Natural killer cell (primary cell): ENCODE data around the gene C11orf54. TPM values are rescaled to one million over a fixed set of nuclear protein-coding genes. Genes with fewer than 3 reads are reported as not detected.

Experiments
- ATAC-seq, 3 donors: fragments of 150-1000 bp in 2 of 3; fragments of 200-7000 bp in 1 of 3; cut with Tn5 transposase; 1 replicate in 1 of 3; 2 replicates in 2 of 3; pipeline ENCODE4 v1.10.0; 2021; ENCODE audit warnings: mild to moderate bottlenecking in 2 of 3, moderate library complexity in 2 of 3
- DNase-seq, 2 donors: peaks; one replicate each; pipeline versions ENCODE4 v3.0.0 to v3.0.0-alpha.2; 2013 to 2021; ENCODE audit warnings: mixed read lengths in 1 of 2
- H3K27ac ChIP-seq: one replicate; pipeline ENCODE4 v1.5.1; 2013; ENCODE audit warnings: mild to moderate bottlenecking, low read length
- H3K27me3 ChIP-seq: one replicate; pipeline ENCODE4 v1.6.1; 2013; ENCODE audit warnings: low read length; ENCODE audit not compliant: control insufficient read depth, insufficient read depth
- H3K36me3 ChIP-seq: one replicate; pipeline ENCODE4 v1.6.1; 2013; ENCODE audit warnings: low read length; ENCODE audit not compliant: control insufficient read depth, insufficient read depth
- H3K4me1 ChIP-seq: one replicate; pipeline ENCODE4 v1.6.1; 2013; ENCODE audit warnings: low read length; ENCODE audit not compliant: control insufficient read depth, insufficient read depth
- H3K4me3 ChIP-seq: one replicate; pipeline ENCODE4 v1.5.1; 2013; ENCODE audit warnings: low read length
- H3K9me3 ChIP-seq: one replicate; pipeline ENCODE4 v1.6.1; 2013; ENCODE audit warnings: low read length; ENCODE audit not compliant: control insufficient read depth, insufficient read depth
- H3K27ac Mint-ChIP-seq, 2 donors: one replicate each; pipeline ENCODE4 v1.8.0; 2022; ENCODE audit warnings: mild to moderate bottlenecking in 2 of 2, mixed read lengths in 2 of 2, moderate library complexity in 1 of 2
- H3K27me3 Mint-ChIP-seq, 2 donors: one replicate each; pipeline ENCODE4 v1.8.0; 2022; ENCODE audit warnings: low read depth in 2 of 2, mixed read lengths in 2 of 2
- H3K36me3 Mint-ChIP-seq: one replicate; pipeline ENCODE4 v1.8.0; 2022; ENCODE audit warnings: mixed read lengths
- H3K4me1 Mint-ChIP-seq, 2 donors: one replicate each; pipeline ENCODE4 v1.8.0; 2022; ENCODE audit warnings: mixed read lengths in 2 of 2
- H3K4me3 Mint-ChIP-seq: one replicate; pipeline ENCODE4 v1.8.0; 2022; ENCODE audit warnings: mild to moderate bottlenecking, moderate library complexity, mixed read lengths
- H3K9me3 Mint-ChIP-seq, 2 donors: one replicate each; pipeline ENCODE4 v1.8.0; 2022; ENCODE audit warnings: mixed read lengths in 2 of 2
- CTCF ChIP-seq: fragments of 200-600 bp; IDR thresholded peaks from one replicate; pipeline ENCODE4 v1.8.0; 2022; ENCODE audit warnings: antibody characterized with exemption
- WGBS: methylation state at CpG from one replicate; pipeline ENCODE4 v1.1.7; 2013; ENCODE audit warnings: missing lambda C conversion rate; ENCODE audit not compliant: insufficient coverage; 5-methylcytosine and 5-hydroxymethylcytosine counted together
- intact Hi-C: fragments of 100-400 bp; cut with micrococcal nuclease; formaldehyde crosslinking; loops from one replicate; pipeline ENCODE4 v1.14.2; 2022
- total RNA-seq, 4 donors: library from RNA; stranded (reverse); fragments of 120-200 nt in 1 of 4; gene quantifications; one replicate each; pipeline versions ENCODE4 v1.2.3 to v1.2.4, GENCODE V29; 2013 to 2022

C11orf54 gene
- total RNA-seq, 3 donors from 2014 or later (not counting 1 experiment from before 2014, with no cell fraction given), result 15.5 to 25.0 (median 22.7) TPM

- Histone ChIP-seq H3K36me3 (peaks cover 71% of the 10 kb centered on the region), H3K27ac (no peak overlapping the region), H3K27me3 (no peaks in the 10 kb centered on the region), H3K9me3 (no peaks in the 10 kb centered on the region), H3K4me3 (no peak overlapping the region), H3K4me1 (no peaks in the 10 kb centered on the region)
- no peak for TF ChIP-seq CTCF
- peak overlapping the region in 1 of 2 donors; percentile 51 for H3K27ac Mint-ChIP-seq
- WGBS, result 100% methylated on average over 3 of the region's 3 CpGs
- no peaks in the 10 kb centered on the region for H3K9me3 Mint-ChIP-seq
- ATAC-seq (no peak), DNase-seq (no peak)
- H3K4me1 Mint-ChIP-seq, result peaks cover 12 to 14% of the 10 kb centered on the region in 2 donors
- H3K4me3 Mint-ChIP-seq, result no peak overlapping the region
- H3K36me3 Mint-ChIP-seq, result peaks cover 8% of the 10 kb centered on the region
- no peaks in the 10 kb centered on the region for H3K27me3 Mint-ChIP-seq
- intact Hi-C loops, result no loop called here
Observed at GRCh38 chr11:93807980-93808379, 66.5 kb downstream of the C11orf54 start.

- Mint-ChIP-seq H3K27me3 (no peaks in the 10 kb centered on the region), H3K4me1 (peaks cover 0 to 1% of the 10 kb centered on the region in 2 donors), H3K36me3 (no peaks in the 10 kb centered on the region), H3K4me3 (no peak overlapping the region), H3K27ac (no peak overlapping the region), H3K9me3 (no peaks in the 10 kb centered on the region)
- Histone ChIP-seq H3K27me3 (no peaks in the 10 kb centered on the region), H3K4me1 (no peaks in the 10 kb centered on the region), H3K36me3 (peaks cover 58% of the 10 kb centered on the region), H3K27ac (no peak overlapping the region), H3K4me3 (no peak overlapping the region), H3K9me3 (no peaks in the 10 kb centered on the region)
- TF ChIP-seq CTCF, result no peak
- 96% methylated on average over 5 of the region's 5 CpGs for WGBS
- intact Hi-C loops, result no loop called here
- DNase-seq (no peak), ATAC-seq (no peak)
Observed at GRCh38 chr11:93813974-93814373, 72.5 kb downstream of the C11orf54 start.

Other genes starting within 250 kb of the C11orf54 start
- gene SMCO4, start 198.3 kb upstream of the C11orf54 start, total RNA-seq, result 1 to 10 TPM; 2.7 to 4.6 (median 3.6) TPM
- gene CEP295, start 80.0 kb upstream of the C11orf54 start, total RNA-seq, result 10 to 100 TPM; 11.8 to 15.9 (median 14.5) TPM
- 100 to 1,000 TPM in 2 of 3 donors, 10 to 100 TPM in 1; 76.3 to 110 (median 109) TPM for gene TAF1D, start 177 bp upstream of the C11orf54 start, total RNA-seq
- gene MED17, start 42.6 kb downstream of the C11orf54 start, total RNA-seq, result 10 to 100 TPM; 48.8 to 71.5 (median 66.4) TPM
- gene VSTM5, start 108.9 kb downstream of the C11orf54 start, total RNA-seq, result not detected